Measurements from ENCODE around the gene PI4K2A. TPM values are rescaled to one million over a fixed set of nuclear protein-coding genes. Genes with fewer than 3 reads are reported as not detected.

Gene PI4K2A
- total RNA-seq, result 7.7 TPM

- peak; percentile 98 for DNase-seq
Observed at GRCh38 chr10:97640174-97640867, at the start of gene PI4K2A. Gene PI4K2A (plus strand): TSS chr10:97640671. CDS start chr10:97640743, 72 bp downstream.

- no peak for DNase-seq
Observed at GRCh38 chr10:97590748-97591495, 49.5 kb upstream of the PI4K2A start.

- peak; percentile 20 for DNase-seq
Observed at GRCh38 chr10:97593421-97593820, 47.0 kb upstream of the PI4K2A start.

- DNase-seq, result peak; percentile 62
Observed at GRCh38 chr10:97596101-97597082, 44.1 kb upstream of the PI4K2A start.

GRCh38 chr10:97597778-97598177 is 42.7 kb upstream of the PI4K2A start:
- DNase-seq, result no peak

- DNase-seq, result no peak
Observed at GRCh38 chr10:97598407-97599271, 41.8 kb upstream of the PI4K2A start.

GRCh38 chr10:97599272-97599619 is 41.2 kb upstream of the PI4K2A start:
- no peak for DNase-seq

GRCh38 chr10:97600616-97601015 is 39.9 kb upstream of the PI4K2A start:
- DNase-seq, result no peak

- DNase-seq, result no peak
Observed at GRCh38 chr10:97601268-97602215, 38.9 kb upstream of the PI4K2A start.

GRCh38 chr10:97607095-97607636 is 33.3 kb upstream of the PI4K2A start:
- DNase-seq, result no peak

- no peak for DNase-seq
Observed at GRCh38 chr10:97608991-97609561, 31.4 kb upstream of the PI4K2A start.

- no peak for DNase-seq
Observed at GRCh38 chr10:97611473-97611872, 29.0 kb upstream of the PI4K2A start.

- DNase-seq, result no peak
Observed at GRCh38 chr10:97612386-97612785, 28.1 kb upstream of the PI4K2A start.

GRCh38 chr10:97618285-97618684 is 22.2 kb upstream of the PI4K2A start:
- no peak for DNase-seq

- no peak for DNase-seq
Observed at GRCh38 chr10:97618733-97619132, 21.7 kb upstream of the PI4K2A start.

- DNase-seq, result no peak
Observed at GRCh38 chr10:97623277-97623676, 17.2 kb upstream of the PI4K2A start.

GRCh38 chr10:97627731-97628130 is 12.7 kb upstream of the PI4K2A start:
- no peak for DNase-seq

GRCh38 chr10:97628228-97628627 is 12.2 kb upstream of the PI4K2A start:
- no peak for DNase-seq

GRCh38 chr10:97629289-97629688 is 11.2 kb upstream of the PI4K2A start:
- DNase-seq, result no peak

GRCh38 chr10:97631098-97631497 is 9.4 kb upstream of the PI4K2A start:
- no peak for DNase-seq
